DOHH2 (cell line): ENCODE data around the gene TRIP6.

ENCODE experiments used
- CTCF ChIP-seq: fragments of 200-600 bp; sonication (generic); IDR thresholded peaks from one replicate; pipeline ENCODE4 v1.5.1; 2014; ENCODE audit warnings: antibody characterized with exemption, mild to moderate bottlenecking, low read depth, low read length; ENCODE audit not compliant: poor library complexity, severe bottlenecking
- EZH2phosphoT487 ChIP-seq: fragments of 200-600 bp; sonication (generic); IDR thresholded peaks from 2 replicates; pipeline ENCODE4 v1.6.1; 2017; ENCODE audit warnings: borderline replicate concordance, mild to moderate bottlenecking, antibody characterized with exemption, low read length, moderate library complexity, mixed read lengths

GRCh38 chr7:100893318-100893895, 26.2 kb downstream of the TRIP6 start:
- TF ChIP-seq CTCF (no peak), EZH2phosphoT487 (no peak)
